ENCODE data around the gene SEC22A. TPM values are rescaled to one million over a fixed set of nuclear protein-coding genes. Genes with fewer than 3 reads are reported as not detected.

SEC22A gene
- total and polyA plus RNA-seq, 2 of the 8 experiments (the other 6 are each of a cell fraction or from before 2014, with no cell fraction given): 10.6 to 17.1 TPM

DNA sequence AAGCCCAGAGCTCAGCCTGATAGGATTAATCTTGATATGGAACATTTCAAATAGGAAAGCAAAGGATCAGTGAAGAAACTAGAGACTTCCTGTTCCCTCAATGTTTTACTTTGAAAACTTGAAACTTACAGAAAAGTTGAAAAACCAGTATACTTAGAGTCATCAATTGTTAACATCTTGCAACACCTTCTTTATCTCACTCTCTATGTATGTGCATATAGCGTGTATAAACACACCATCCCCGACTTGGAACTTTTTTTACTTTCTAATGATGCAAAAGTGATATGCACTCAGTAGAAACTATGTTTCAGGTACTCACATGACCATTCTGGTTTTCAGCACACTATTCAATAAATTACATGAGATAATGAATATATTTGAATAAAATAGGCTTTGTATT is 60.5 kb downstream of the SEC22A start:
- Histone ChIP-seq H3K23me2 (ENCODE audit: low read depth, low read length) (no peaks in the 10 kb centered on the region), H2BK120ac (replicated peaks; ENCODE audit: low read depth, low read length) (no peak overlapping the region), H3K36me3 (ENCODE audit: control insufficient read depth in 2 of 4, insufficient read depth in 4 of 4, low read length in 3 of 4) (0 out of 8 replicates have a peak, but pooled peaks cover 0 to 2% (median 0%) of the 10 kb centered on the region in 4 experiments), H4K8ac (ENCODE audit: extremely low read depth, insufficient read depth, low read length) (no peak overlapping the region), H3K27ac (ENCODE audit: low read depth, low read length) (no peak overlapping the region), H4K91ac (replicated peaks; ENCODE audit: insufficient read length, low read length) (no peak overlapping the region), H4K5ac (ENCODE audit: insufficient read length, low read depth, low read length) (no peak overlapping the region), H2AFZ (ENCODE audit: low read length) (no peak overlapping the region), H2BK20ac (ENCODE audit: low read length) (no peak overlapping the region), H3K4me1 (replicated peaks in 1 of 4; ENCODE audit: control insufficient read depth in 3 of 4, insufficient read depth in 4 of 4, low read length in 3 of 4) (no peaks in the 10 kb centered on the region), H3K27me3 (replicated peaks in 1 of 4; ENCODE audit: control insufficient read depth in 3 of 4, extremely low read depth in 1 of 4, insufficient read depth in 3 of 4, low read length in 3 of 4) (no peaks in the 10 kb centered on the region), H3K56ac (replicated peaks; ENCODE audit: insufficient read length, low read depth, low read length) (no peak overlapping the region), H3K4me2 (ENCODE audit: insufficient read depth in 1 of 2, low read depth in 2 of 2, low read length in 2 of 2) (no peak overlapping the region), H3K4me3 (ENCODE audit: extremely low read depth in 1 of 4, insufficient read depth in 2 of 4, low read depth in 3 of 4, low read length in 4 of 4) (no peak overlapping the region), H3K18ac (ENCODE audit: extremely low read depth, low read length) (no peak overlapping the region), H4K20me1 (replicated peaks in 1 of 2; ENCODE audit: control insufficient read depth in 1 of 2, insufficient read depth in 2 of 2, low read length in 2 of 2) (no peaks in the 10 kb centered on the region), H2BK15ac (ENCODE audit: low read length) (no peak overlapping the region), H3K79me1 (ENCODE audit: low read depth, low read length) (no peaks in the 10 kb centered on the region), H2BK12ac (ENCODE audit: low read depth, low read length) (no peak overlapping the region), H3K23ac (ENCODE audit: insufficient read length) (no peak overlapping the region), H3K9me3 (ENCODE audit: insufficient read depth in 2 of 2, low read depth in 1 of 2, low read length in 1 of 2) (no peaks in the 10 kb centered on the region), H3K79me2 (ENCODE audit: control insufficient read depth in 1 of 2, insufficient read depth in 2 of 2, low read length in 2 of 2) (no peaks in the 10 kb centered on the region), H3K14ac (ENCODE audit: insufficient read length) (no peak overlapping the region), H2AK5ac (ENCODE audit: low read depth, low read length) (no peak overlapping the region), H2BK5ac (ENCODE audit: low read depth, low read length) (no peak overlapping the region), H3K9ac (replicated peaks in 1 of 4; ENCODE audit: extremely low read depth in 1 of 4, low read depth in 3 of 4, low read length in 3 of 4) (no peak overlapping the region), H3K4ac (replicated peaks; ENCODE audit: insufficient read length, low read depth, low read length) (no peak overlapping the region)
- FAIRE-seq (peak; percentile 36), DNase-seq (ENCODE audit: low read depth in 1 of 2, low spot score in 2 of 2) (no peak)
- no peak for TF ChIP-seq NRF1 (IDR thresholded peaks at IDR 0.05; ENCODE audit: low read depth, low read length)
- ChIA-PET CTCF (ENCODE audit: partially characterized antibody) (interaction anchor here (1.1 to 1.4 kb wide), 2 partner anchors 15 to 19 kb away, joined by 3 read pairs; no protein-coding TSS in a partner anchor), POLR2A (ENCODE audit: partially characterized antibody) (no interaction called here)
- 87% methylated on average over 2 of the region's 2 CpGs; no CpG with 5 or more reads in 1 of the 2 experiments for WGBS, 2 experiments (ENCODE audit: extremely low coverage in 1 of 2, insufficient coverage in 1 of 2, insufficient read length in 1 of 2, insufficient replicate concordance in 2 of 2, low coverage in 1 of 2, low lambda C conversion rate in 2 of 2, missing lambda C conversion rate in 1 of 2)
